Cardiac atrium fibroblast (primary cell): ENCODE data around the gene CYB5R3. TPM values are rescaled to one million over a fixed set of nuclear protein-coding genes. Genes with fewer than 3 reads are reported as not detected.

Experiments
- total RNA-seq: library from RNA; depleted of rRNA; stranded (reverse); fragments of >200 nt; gene quantifications from 2 replicates; pipeline ENCODE4 v1.2.3, GENCODE V29; 2015

The CYB5R3 gene
- total RNA-seq = 205 and 255 TPM in 2 replicates

DNA sequence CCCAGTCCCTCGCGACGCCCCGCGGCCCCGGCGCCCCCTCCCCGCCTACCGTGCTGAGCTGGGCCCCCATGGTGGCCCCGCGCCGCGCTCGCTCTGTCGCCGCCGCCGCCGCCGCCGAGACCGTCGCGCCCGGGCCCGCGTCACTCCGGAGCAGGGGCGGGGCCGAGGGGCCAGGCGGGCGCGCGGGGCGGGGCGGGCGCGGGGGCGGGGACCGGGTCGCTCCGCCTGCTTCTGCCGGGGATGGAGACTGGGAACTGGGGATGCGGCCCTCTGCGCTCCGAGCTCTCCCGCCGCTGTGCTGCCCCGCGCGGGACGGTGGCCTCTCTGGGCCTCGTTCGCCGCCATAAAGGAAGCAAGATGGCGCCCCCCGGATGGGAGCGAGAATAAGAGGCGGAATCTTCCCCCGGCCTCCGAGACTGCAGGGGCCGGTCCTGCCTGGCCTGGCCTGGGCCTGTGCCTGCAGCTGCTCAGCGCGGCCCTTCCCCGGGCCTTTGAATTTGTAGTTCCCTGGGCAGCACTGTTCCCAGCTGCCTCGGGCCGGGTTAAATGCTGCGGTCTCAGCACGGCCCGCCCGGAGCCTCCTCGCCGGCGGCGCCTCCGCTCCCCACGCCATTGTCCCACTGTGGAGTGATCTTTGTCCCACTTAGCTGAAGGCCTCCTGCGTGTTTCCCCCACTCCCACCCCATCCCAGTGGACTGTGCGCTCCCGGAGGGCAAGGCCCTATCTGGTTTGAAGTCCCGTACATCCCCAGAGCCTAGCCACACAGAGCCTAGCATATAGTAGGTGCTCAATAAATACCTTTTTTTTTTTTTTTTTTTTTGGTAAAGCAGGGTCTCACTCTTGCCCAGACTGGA, at the start of gene CYB5R3:
CYB5R3 (minus strand) TSS at position 147 of the 854 bp plus-strand sequence; CDS start at position 70, 77 bp downstream.

GRCh38 chr22:42614312-42615091, 34.7 kb downstream of the CYB5R3 start, which contains the start of gene POLDIP3:
Gene POLDIP3, minus strand, starts transcription at chr22:42614883. Its CDS starts 26 bp downstream, at chr22:42614857.

Other genes starting within 250 kb of the CYB5R3 start
- not detected in 2 replicates for gene NFAM1, start 217.0 kb downstream of the CYB5R3 start, total RNA-seq
- gene RRP7A, start 129.6 kb downstream of the CYB5R3 start, total RNA-seq = 19.1 and 24.6 TPM in 2 replicates
- gene SERHL2, start 95.4 kb downstream of the CYB5R3 start, total RNA-seq = 2.6 and 3.6 TPM in 2 replicates
- 29.1 and 32.4 TPM in 2 replicates for gene POLDIP3, start 34.5 kb downstream of the CYB5R3 start, total RNA-seq
- not detected in 2 replicates for gene ATP5MGL, start 8.8 kb downstream of the CYB5R3 start, total RNA-seq
- 45.0 and 59.1 TPM in 2 replicates for gene A4GALT, start 71.5 kb upstream of the CYB5R3 start, total RNA-seq
- 50.9 and 68.0 TPM in 2 replicates for gene ARFGAP3, start 207.9 kb upstream of the CYB5R3 start, total RNA-seq